Immature natural killer cell (primary cell): ENCODE data around the gene KLHL8. TPM values are rescaled to one million over a fixed set of nuclear protein-coding genes. Genes with fewer than 3 reads are reported as not detected.
"Not testable (repeated sequence)": the region's sequence is repeated elsewhere in the genome, so short reads cannot be mapped to it uniquely, and the experiment has no call there.

Experiments used
- DNase-seq, 3 donors: peaks; one replicate each; pipeline ENCODE4 v3.0.0; 2022; ENCODE audit warnings: mixed read lengths in 1 of 3
- H3K27ac Mint-ChIP-seq, 6 donors: one replicate each; pipeline ENCODE4 v1.8.0; 2020; ENCODE audit warnings: mixed read lengths in 6 of 6, mild to moderate bottlenecking in 5 of 6, inconsistent platforms in 4 of 6, moderate library complexity in 3 of 6
- H3K27me3 Mint-ChIP-seq, 3 donors: one replicate each; pipeline ENCODE4 v1.8.0; 2020 to 2021; ENCODE audit warnings: low read depth in 3 of 3, mild to moderate bottlenecking in 3 of 3, mixed read lengths in 3 of 3, moderate library complexity in 3 of 3, inconsistent platforms in 1 of 3
- H3K36me3 Mint-ChIP-seq, 3 donors: one replicate each; pipeline ENCODE4 v1.8.0; 2020; ENCODE audit warnings: mixed read lengths in 3 of 3, inconsistent platforms in 2 of 3, mild to moderate bottlenecking in 2 of 3
- H3K4me1 Mint-ChIP-seq, 2 donors: one replicate each; pipeline ENCODE4 v1.8.0; 2020; ENCODE audit warnings: inconsistent platforms in 2 of 2, mild to moderate bottlenecking in 2 of 2, mixed read lengths in 2 of 2, moderate library complexity in 1 of 2
- H3K4me3 Mint-ChIP-seq, 5 donors: one replicate each; pipeline ENCODE4 v1.8.0; 2020; ENCODE audit warnings: mild to moderate bottlenecking in 5 of 5, mixed read lengths in 5 of 5, inconsistent platforms in 3 of 5, moderate library complexity in 3 of 5
- H3K9me3 Mint-ChIP-seq, 6 donors: one replicate each; pipeline ENCODE4 v1.8.0; 2020; ENCODE audit warnings: mild to moderate bottlenecking in 6 of 6, mixed read lengths in 6 of 6, inconsistent platforms in 4 of 6, moderate library complexity in 3 of 6
- polyA plus RNA-seq, 3 donors: library from polyadenylated mRNA; unstranded; fragments of 300-500 nt; fragmentation: Illumina TruSeq; gene quantifications; one replicate each; pipeline ENCODE4 v1.2.3, GENCODE V29; 2021

The KLHL8 gene
- polyA plus RNA-seq, 3 donors from 2014 or later: 9.0 to 11.1 (median 10.3) TPM

DNA sequence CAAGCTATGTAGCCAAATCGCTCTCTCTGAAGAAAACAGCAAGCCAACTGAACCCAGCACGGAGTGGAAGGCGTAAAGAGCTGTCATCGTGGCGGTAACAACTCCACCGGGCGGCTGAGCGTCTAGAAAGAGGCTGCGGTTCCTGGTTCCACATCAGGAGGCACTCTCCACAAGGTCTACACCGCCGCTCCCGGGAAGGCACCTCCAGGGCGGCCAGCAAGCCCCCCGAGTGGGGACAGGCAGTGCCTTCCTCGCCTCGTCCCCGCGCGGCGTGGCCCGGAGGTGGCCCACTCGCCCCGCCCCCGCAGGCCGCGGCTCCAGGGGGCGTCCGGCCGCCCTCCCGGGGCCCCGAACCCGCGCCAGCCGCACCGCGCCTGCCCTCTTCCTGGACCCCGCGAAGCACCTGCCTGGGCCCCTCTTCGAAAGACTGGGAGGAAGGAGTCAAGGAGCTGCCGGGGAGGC is 755 bp downstream of the KLHL8 start:
- Mint-ChIP-seq H3K27ac (peak overlapping the region; percentile 68 to 95 (median 94)), H3K27me3 (peaks cover 0 to 16% (median 4%) of the 10 kb centered on the region in 3 donors), H3K9me3 (no peaks in the 10 kb centered on the region), H3K4me1 (peaks cover 14 to 16% of the 10 kb centered on the region in 2 donors), H3K36me3 (no peaks in the 10 kb centered on the region), H3K4me3 (peak overlapping the region; percentile 92 to 96 (median 95))
- peak in 1 of 3 donors; percentile 57 for DNase-seq

DNA sequence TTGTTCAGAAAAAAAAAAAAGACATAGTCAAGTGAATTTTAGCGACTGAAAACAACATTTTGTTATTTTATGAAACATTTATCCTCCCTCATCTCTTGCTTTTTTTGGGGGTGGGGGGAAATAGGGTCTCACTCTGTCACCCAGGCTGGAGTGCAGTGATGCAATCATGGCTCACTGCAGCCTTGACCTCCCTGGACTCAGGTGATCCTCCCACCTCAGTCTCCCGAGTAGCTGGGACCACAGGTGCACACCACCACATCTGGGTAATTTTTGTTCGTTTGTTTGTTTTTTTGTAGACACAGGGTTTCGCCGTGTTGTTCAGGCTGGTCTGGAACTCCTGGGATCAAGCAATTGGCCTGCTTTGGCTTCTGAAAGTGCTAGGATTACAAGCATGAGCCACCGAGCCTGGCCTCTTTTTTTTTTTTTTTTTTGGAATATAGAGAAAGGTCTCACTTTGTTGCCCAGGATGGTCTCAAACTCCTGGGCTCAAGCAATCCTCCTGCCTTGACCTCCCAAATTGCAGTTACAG is 3.1 kb downstream of the KLHL8 start:
- not testable (repeated sequence) for H3K27ac Mint-ChIP-seq, H3K9me3 Mint-ChIP-seq, DNase-seq, H3K4me3 Mint-ChIP-seq, H3K36me3 Mint-ChIP-seq
- Mint-ChIP-seq H3K27me3 (peaks cover 0 to 12% (median 4%) of the 10 kb centered on the region in 3 donors), H3K4me1 (peaks cover 14 to 16% of the 10 kb centered on the region in 2 donors)

DNA sequence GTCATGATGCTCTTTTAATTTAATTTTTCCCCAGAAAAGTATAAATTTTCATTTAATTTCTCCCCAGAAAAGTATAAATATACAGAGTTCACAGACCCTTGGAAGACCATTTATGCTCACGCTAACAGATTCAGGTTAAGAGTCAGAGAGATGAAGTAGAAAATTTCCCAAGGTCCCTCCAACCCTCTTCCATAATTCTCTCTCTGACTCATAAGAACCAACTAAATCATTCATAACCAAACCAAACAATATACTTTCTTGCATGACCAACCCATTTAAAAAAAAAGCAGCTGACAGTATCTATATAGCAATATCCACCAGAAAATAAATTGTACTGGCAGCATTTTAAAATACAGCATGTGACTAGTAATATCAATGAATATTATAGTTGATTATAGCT is 3.9 kb downstream of the KLHL8 start:
- no peak for DNase-seq
- Mint-ChIP-seq H3K4me3 (no peak overlapping the region), H3K9me3 (no peaks in the 10 kb centered on the region), H3K4me1 (peaks cover 14% of the 10 kb centered on the region in 2 donors), H3K27ac (no peak overlapping the region), H3K36me3 (no peaks in the 10 kb centered on the region), H3K27me3 (peaks cover 0 to 11% (median 4%) of the 10 kb centered on the region in 3 donors)

DNA sequence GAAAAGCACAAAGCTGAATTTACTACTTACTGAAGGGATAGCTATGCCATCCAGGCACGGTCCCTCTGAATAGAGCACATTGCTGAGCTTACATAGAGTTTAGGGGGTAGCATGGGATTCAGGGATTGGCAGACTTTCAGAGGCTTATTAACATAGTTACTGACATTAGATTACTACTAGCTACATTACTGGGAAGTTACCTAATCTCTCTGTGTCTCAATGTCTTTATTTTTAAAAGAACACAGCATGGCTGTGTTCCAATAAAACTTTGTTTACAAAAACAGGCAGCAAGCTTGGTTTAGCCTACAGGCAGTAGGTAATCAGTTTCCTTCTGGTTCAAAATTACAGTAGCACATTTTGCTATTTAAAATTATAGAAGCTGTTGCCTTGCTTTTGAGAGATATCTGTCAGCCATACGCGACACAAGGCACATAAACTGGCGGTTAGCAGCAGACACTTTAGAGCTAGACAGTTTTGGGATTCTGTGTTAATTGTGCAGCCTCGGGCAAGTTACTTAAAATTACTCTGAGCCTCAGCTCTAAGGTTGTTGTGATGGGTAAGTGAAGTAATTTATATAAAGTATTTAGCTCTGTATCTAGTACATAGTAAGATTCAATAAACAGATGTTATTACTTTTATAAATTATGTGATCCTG is 6.9 kb downstream of the KLHL8 start:
- Mint-ChIP-seq H3K9me3 (no peaks in the 10 kb centered on the region), H3K27ac (no peak overlapping the region), H3K36me3 (no peaks in the 10 kb centered on the region), H3K4me3 (no peak overlapping the region), H3K27me3 (no peaks in the 10 kb centered on the region), H3K4me1 (peaks cover 13 to 19% of the 10 kb centered on the region in 2 donors)
- no peak for DNase-seq

- DNase-seq: no peak
- Mint-ChIP-seq H3K36me3 (peaks cover 0 to 8% (median 0%) of the 10 kb centered on the region in 3 donors), H3K27ac (peak overlapping the region in 2 of 6 donors; percentile 57 to 78), H3K4me1 (peaks cover 16 to 19% of the 10 kb centered on the region in 2 donors), H3K4me3 (no peak overlapping the region), H3K27me3 (peaks cover 0 to 2% (median 0%) of the 10 kb centered on the region in 3 donors), H3K9me3 (no peaks in the 10 kb centered on the region)
Measured at GRCh38 chr4:87211249-87211952, 9.0 kb downstream of the KLHL8 start.

DNA sequence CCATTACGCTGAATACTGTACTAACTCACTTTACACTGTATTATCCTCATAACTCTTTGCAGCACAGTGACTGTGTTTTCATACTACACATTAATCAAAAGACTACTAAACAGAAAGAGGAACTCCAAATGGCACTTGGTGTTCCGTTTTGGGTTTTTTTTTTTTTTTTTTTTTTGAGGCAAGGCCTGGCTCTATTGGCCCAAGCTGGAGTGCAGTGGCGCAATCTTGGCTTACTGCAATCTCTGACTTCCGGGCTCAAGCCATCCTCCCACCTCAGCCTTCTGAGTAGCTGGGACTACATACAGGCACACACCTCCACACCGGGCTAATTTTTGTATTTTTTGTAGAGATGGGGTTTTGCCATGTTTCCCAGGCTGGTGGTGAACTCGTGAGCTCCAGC is 10.7 kb downstream of the KLHL8 start:
- peaks cover 0 to 8% (median 0%) of the 10 kb centered on the region in 3 donors for H3K36me3 Mint-ChIP-seq
- H3K27me3 Mint-ChIP-seq: peaks cover 0 to 2% (median 0%) of the 10 kb centered on the region in 3 donors
- H3K27ac Mint-ChIP-seq: peak overlapping the region in 5 of 6 donors; percentile 46 to 89 (median 71)
- no peaks in the 10 kb centered on the region for H3K9me3 Mint-ChIP-seq
- peak; percentile 39 to 47 (median 47) for DNase-seq
- H3K4me1 Mint-ChIP-seq: peaks cover 16 to 20% of the 10 kb centered on the region in 2 donors
- H3K4me3 Mint-ChIP-seq: peak overlapping the region; percentile 71 to 88 (median 78)

GRCh38 chr4:87209182-87209581 is 11.2 kb downstream of the KLHL8 start:
- Mint-ChIP-seq H3K4me3 (peak overlapping the region; percentile 46 to 88 (median 54)), H3K27ac (peak overlapping the region; percentile 19 to 71 (median 53)), H3K9me3 (no peaks in the 10 kb centered on the region), H3K4me1 (peaks cover 16 to 25% of the 10 kb centered on the region in 2 donors), H3K27me3 (peaks cover 0 to 2% (median 0%) of the 10 kb centered on the region in 3 donors), H3K36me3 (peaks cover 0 to 8% (median 0%) of the 10 kb centered on the region in 3 donors)
- DNase-seq: no peak

GRCh38 chr4:87204559-87204958 is 15.9 kb downstream of the KLHL8 start:
- peaks cover 10 to 31% of the 10 kb centered on the region in 2 donors for H3K4me1 Mint-ChIP-seq
- H3K27me3 Mint-ChIP-seq: peaks cover 0 to 2% (median 0%) of the 10 kb centered on the region in 3 donors
- no peak overlapping the region for H3K27ac Mint-ChIP-seq
- H3K9me3 Mint-ChIP-seq: peaks cover 0 to 10% (median 0%) of the 10 kb centered on the region in 6 donors
- no peak for DNase-seq
- no peak overlapping the region for H3K4me3 Mint-ChIP-seq
- peaks cover 0 to 16% (median 9%) of the 10 kb centered on the region in 3 donors for H3K36me3 Mint-ChIP-seq

DNA sequence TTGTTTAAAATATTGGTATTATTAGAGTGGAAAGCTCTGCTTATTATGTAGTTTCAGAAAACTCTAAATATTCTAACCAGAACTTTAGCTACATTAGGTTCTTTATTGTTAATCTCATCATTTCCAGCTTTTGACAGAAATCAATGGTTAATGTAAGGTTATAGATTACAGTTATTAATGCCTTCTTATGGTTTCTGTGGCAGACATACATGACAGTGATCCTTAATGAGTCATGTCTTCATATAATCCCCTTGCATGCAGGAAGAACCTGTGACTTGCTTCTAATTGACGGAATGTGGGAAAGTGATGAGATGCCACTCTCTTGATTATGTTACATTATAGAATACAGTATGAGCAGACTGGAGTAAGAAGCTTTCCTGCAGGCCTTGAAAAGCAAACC is 23.5 kb downstream of the KLHL8 start:
- DNase-seq: no peak
- peaks cover 6 to 22% of the 10 kb centered on the region in 2 donors for H3K4me1 Mint-ChIP-seq
- H3K27me3 Mint-ChIP-seq: no peaks in the 10 kb centered on the region
- H3K9me3 Mint-ChIP-seq: no peaks in the 10 kb centered on the region
- H3K36me3 Mint-ChIP-seq: no peaks in the 10 kb centered on the region
- no peak overlapping the region for H3K4me3 Mint-ChIP-seq
- H3K27ac Mint-ChIP-seq: no peak overlapping the region

DNA sequence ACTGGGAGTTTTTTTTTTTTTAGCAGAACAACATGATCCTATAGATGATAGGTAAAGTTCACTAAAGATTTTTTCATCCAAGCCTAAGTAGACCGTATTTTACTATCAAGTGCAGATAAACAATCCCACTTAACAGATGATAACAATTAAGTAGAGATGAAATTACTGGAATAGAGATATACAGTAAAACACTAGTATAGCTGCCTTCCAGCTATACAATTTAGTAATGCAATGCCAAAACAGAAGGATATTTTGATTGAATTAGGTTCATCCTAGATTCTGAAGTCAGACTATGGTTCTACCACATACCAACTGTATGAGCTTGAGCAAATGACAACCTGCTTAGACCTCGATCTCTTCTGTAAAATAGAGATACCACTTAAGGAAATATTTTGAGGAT is 24.3 kb downstream of the KLHL8 start:
- no peak overlapping the region for H3K4me3 Mint-ChIP-seq
- no peaks in the 10 kb centered on the region for H3K27me3 Mint-ChIP-seq
- peaks cover 6 to 18% of the 10 kb centered on the region in 2 donors for H3K4me1 Mint-ChIP-seq
- no peak for DNase-seq
- H3K36me3 Mint-ChIP-seq: peaks cover 0 to 3% (median 0%) of the 10 kb centered on the region in 3 donors
- no peak overlapping the region for H3K27ac Mint-ChIP-seq
- no peaks in the 10 kb centered on the region for H3K9me3 Mint-ChIP-seq

DNA sequence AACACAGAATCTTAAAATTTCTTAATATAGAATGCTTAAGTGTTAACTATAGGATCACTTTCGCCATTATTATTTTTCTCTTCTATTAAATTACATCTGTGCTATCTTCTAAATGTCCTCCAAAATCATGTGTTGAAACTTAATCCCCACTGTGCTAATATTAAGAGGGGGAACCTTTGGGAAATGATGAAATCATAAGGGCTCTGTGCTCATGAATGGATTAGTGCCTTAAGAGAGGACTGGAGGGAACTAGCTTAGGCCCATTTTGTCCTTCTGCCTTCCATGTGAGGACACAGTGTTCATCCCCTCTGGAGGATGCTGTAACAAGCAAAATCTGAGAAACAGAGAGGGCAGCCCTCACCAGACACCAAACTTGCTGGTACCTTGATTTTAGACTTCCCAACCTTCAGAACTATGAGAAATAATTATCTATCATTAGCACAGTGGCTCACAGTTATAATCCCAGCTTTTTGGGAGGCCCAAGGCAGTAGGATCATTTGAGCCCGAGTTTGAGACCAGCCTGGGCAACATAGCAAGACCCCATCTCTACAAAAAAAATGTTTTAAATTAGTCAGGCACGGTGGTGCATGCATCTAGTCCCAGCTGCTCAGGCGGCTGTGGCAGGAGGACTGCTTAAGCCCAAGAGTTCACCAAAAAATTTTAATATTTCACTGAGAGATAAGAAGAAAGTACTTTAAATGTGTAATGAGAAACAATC is 26.3 kb downstream of the KLHL8 start:
- H3K27ac Mint-ChIP-seq: no peak overlapping the region
- no peak overlapping the region for H3K4me3 Mint-ChIP-seq
- peaks cover 4 to 10% of the 10 kb centered on the region in 2 donors for H3K4me1 Mint-ChIP-seq
- H3K36me3 Mint-ChIP-seq: peaks cover 0 to 3% (median 0%) of the 10 kb centered on the region in 3 donors
- H3K9me3 Mint-ChIP-seq: no peaks in the 10 kb centered on the region
- no peak for DNase-seq
- H3K27me3 Mint-ChIP-seq: no peaks in the 10 kb centered on the region

DNA sequence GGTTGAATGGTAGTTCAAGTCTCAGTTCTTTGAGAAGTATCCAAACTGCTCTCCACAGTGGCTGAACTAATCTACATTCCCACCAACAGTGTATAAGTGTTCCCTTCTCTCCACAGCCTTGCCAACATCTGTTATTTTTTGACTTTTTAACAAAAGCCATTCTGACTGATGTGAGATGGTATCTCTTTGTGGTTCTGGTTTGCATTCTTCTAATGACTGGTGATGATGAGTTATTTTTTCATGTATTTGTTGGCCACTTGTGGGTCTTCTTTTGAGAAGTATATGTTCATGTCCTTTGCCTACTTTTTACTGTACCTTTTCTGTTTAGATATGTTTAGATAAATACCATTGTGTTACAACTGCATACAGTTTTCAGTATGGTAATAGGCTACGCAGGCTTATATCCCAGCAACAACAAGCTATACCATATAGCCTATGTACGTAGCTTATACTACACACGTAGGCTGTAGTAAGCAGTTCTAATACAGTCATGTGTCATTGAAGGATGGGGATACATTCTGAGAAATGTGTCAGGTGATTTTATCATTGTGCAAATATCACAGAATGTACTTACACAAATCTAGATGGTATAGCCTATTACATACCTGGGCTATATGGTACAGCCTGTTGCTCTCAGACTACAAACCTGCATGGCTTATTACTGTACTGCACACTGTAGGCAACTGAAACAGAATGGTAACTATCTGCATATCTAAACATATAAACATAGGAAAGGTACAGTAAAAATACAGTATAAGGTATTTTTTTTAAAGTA is 28.1 kb downstream of the KLHL8 start:
- peaks cover 0 to 2% of the 10 kb centered on the region in 2 donors for H3K4me1 Mint-ChIP-seq
- H3K4me3 Mint-ChIP-seq: no peak overlapping the region
- H3K36me3 Mint-ChIP-seq: peaks cover 0 to 7% (median 0%) of the 10 kb centered on the region in 3 donors
- H3K27me3 Mint-ChIP-seq: no peaks in the 10 kb centered on the region
- H3K27ac Mint-ChIP-seq: no peak overlapping the region
- no peak for DNase-seq
- no peaks in the 10 kb centered on the region for H3K9me3 Mint-ChIP-seq

GRCh38 chr4:87188932-87189331 is 31.5 kb downstream of the KLHL8 start:
- Mint-ChIP-seq H3K36me3 (peaks cover 0 to 7% (median 0%) of the 10 kb centered on the region in 3 donors), H3K4me3 (no peak overlapping the region), H3K27ac (no peak overlapping the region), H3K4me1 (no peaks in the 10 kb centered on the region), H3K27me3 (no peaks in the 10 kb centered on the region), H3K9me3 (no peaks in the 10 kb centered on the region)
- no peak for DNase-seq
